ENCODE data around the gene FAM89B. TPM values are rescaled to one million over a fixed set of nuclear protein-coding genes. Genes with fewer than 3 reads are reported as not detected.
A peak's percentile ranks its signal among the peaks of the same experiment; 100 is the strongest.

The FAM89B gene
- total and polyA plus RNA-seq, 2 donors (not counting 1 experiment from before 2014, with no cell fraction given), result 17.5 to 18.2 TPM

DNA sequence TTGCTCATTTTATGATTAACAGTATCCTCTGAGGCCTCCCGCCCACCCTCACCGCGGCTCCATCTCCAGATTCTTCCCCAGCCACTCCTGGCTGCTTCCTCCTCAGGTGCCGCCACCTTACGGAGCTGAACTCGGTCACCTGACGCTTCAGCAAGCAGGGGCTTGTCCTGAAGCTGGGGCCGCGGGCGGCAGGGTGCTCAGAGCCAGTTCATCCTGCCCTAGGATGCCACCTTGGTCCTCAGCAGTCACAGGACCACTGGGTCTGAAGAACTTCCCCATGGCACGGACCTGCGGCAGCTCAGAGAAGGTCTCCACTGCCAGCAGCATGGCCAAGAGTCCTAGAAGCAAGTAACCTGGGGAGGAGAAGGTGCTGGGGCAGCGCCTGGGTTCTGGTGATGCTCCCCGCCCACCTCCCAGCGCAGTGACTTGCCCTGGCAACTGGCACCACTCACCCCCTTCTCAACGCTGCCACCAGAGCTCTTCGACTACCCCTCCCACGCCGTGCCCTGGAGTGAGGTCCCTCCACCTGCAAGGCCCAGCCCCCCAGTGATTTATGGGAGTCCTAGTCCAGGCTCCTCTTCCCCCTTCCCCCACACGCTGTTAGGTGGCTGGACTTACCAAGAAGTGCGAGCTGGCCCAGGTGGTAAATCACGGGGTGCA is 20.6 kb downstream of the FAM89B start:
- no peak overlapping the region for H3K4me3 ChIP-seq (replicated peaks in 1 of 4; ENCODE audit: control extremely low read depth in 1 of 4, insufficient read depth in 1 of 4, low read depth in 3 of 4, low read length in 4 of 4)
- H3K36me3 ChIP-seq (ENCODE audit: control insufficient read depth, insufficient read depth, low read length), result peaks cover 17% of the 10 kb centered on the region
- no peak overlapping the region for H2AFZ ChIP-seq (ENCODE audit: low read length)
- TF ChIP-seq EZH2 (IDR thresholded peaks at IDR 0.05; ENCODE audit: low read length, missing control alignments), result no peak
- TF ChIP-seq, protein P1, sequence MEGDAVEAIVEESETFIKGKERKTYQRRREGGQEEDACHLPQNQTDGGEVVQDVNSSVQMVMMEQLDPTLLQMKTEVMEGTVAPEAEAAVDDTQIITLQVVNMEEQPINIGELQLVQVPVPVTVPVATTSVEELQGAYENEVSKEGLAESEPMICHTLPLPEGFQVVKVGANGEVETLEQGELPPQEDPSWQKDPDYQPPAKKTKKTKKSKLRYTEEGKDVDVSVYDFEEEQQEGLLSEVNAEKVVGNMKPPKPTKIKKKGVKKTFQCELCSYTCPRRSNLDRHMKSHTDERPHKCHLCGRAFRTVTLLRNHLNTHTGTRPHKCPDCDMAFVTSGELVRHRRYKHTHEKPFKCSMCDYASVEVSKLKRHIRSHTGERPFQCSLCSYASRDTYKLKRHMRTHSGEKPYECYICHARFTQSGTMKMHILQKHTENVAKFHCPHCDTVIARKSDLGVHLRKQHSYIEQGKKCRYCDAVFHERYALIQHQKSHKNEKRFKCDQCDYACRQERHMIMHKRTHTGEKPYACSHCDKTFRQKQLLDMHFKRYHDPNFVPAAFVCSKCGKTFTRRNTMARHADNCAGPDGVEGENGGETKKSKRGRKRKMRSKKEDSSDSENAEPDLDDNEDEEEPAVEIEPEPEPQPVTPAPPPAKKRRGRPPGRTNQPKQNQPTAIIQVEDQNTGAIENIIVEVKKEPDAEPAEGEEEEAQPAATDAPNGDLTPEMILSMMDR (conservative IDR thresholded peaks at IDR 0.05 in 1 of 2, IDR thresholded peaks at IDR 0.05 in 1 of 2; ENCODE audit: low read depth in 1 of 2, low read length in 2 of 2), result no peak
- no peak for DNase-seq (ENCODE audit: low read depth in 2 of 2)
- H3K4me2 ChIP-seq (ENCODE audit: extremely low read depth, insufficient read depth, low read length), result no peak overlapping the region
- H3K9me3 ChIP-seq (ENCODE audit: control insufficient read depth, insufficient read depth, low read depth, low read length), result no peaks in the 10 kb centered on the region
- H4K20me1 ChIP-seq (ENCODE audit: control insufficient read depth, extremely low read depth, insufficient read depth, low read length), result no peaks in the 10 kb centered on the region
- H3K4me1 ChIP-seq (ENCODE audit: control insufficient read depth, extremely low read depth, insufficient read depth, low read length), result peaks cover 4% of the 10 kb centered on the region
- H3K27ac ChIP-seq (ENCODE audit: insufficient read depth, low read length), result no peak overlapping the region
- no peaks in the 10 kb centered on the region for H3K27me3 ChIP-seq (ENCODE audit: control insufficient read depth, insufficient read depth, low read length)
- no peaks in the 10 kb centered on the region for H3K79me2 ChIP-seq (ENCODE audit: control insufficient read depth, insufficient read depth, low read length)
- H3K9ac ChIP-seq (ENCODE audit: insufficient read depth, low read length), result no peak overlapping the region

DNA sequence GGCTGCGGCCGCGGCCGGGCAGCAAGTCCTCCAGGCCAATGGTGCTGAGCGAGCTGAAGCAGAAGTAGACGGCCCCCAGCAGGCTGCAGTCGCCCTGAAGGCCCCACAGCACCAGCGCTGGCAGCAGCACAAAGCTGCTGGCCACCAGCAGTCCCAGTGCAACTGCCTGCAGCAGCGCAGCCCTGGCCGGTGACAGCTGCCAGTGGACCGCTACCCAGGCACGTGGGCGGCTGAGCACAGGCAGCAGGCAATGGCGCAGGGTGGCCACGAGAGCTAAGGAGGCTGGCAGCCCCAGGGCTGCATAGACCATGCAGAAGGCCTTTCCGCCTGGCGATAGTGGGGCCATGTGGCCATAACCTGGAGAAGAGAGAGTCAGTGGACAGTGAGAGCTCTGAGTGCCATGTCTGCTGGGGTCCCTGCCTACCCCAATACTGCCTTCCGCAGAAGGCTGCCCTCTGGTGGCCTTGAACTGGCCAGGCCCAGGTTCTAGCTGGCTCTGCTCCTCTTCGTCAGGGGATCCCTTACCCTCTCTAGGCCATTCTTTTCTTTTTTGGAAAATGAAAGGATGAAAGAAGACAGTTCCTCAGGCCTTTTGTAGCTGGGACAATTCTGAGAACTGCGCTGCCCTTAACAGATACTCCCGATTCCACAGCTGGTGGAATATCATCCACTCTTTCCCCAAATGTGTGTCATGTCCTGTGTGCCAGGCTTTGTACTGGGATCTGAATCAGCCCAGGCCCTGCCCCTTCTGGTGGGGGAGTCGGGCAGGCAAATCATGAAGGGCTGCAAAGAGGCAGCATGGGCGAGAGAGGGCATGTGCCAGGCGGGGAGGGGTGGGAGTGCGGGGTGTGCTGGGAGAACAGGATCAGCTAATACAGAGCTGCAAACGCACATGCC is 21.4 kb downstream of the FAM89B start:
- peak; percentile 27 to 28 for DNase-seq (ENCODE audit: low read depth in 2 of 2)
- Histone ChIP-seq H3K4me3 (replicated peaks in 1 of 4; ENCODE audit: control extremely low read depth in 1 of 4, insufficient read depth in 1 of 4, low read depth in 3 of 4, low read length in 4 of 4) (no peak overlapping the region), H2AFZ (ENCODE audit: low read length) (no peak overlapping the region), H3K36me3 (ENCODE audit: control insufficient read depth, insufficient read depth, low read length) (peaks cover 24% of the 10 kb centered on the region), H3K27ac (ENCODE audit: insufficient read depth, low read length) (no peak overlapping the region), H3K79me2 (ENCODE audit: control insufficient read depth, insufficient read depth, low read length) (no peaks in the 10 kb centered on the region), H3K27me3 (ENCODE audit: control insufficient read depth, insufficient read depth, low read length) (no peaks in the 10 kb centered on the region), H4K20me1 (ENCODE audit: control insufficient read depth, extremely low read depth, insufficient read depth, low read length) (no peaks in the 10 kb centered on the region), H3K4me1 (ENCODE audit: control insufficient read depth, extremely low read depth, insufficient read depth, low read length) (no peaks in the 10 kb centered on the region), H3K9me3 (ENCODE audit: control insufficient read depth, insufficient read depth, low read depth, low read length) (no peaks in the 10 kb centered on the region), H3K4me2 (ENCODE audit: extremely low read depth, insufficient read depth, low read length) (no peak overlapping the region), H3K9ac (ENCODE audit: insufficient read depth, low read length) (no peak overlapping the region)
- TF ChIP-seq EZH2 (IDR thresholded peaks at IDR 0.05; ENCODE audit: low read length, missing control alignments), result no peak
- TF ChIP-seq, protein P1 (conservative IDR thresholded peaks at IDR 0.05 in 1 of 2, IDR thresholded peaks at IDR 0.05 in 1 of 2; ENCODE audit: low read depth in 1 of 2, low read length in 2 of 2), result peak; percentile 56 to 76

DNA sequence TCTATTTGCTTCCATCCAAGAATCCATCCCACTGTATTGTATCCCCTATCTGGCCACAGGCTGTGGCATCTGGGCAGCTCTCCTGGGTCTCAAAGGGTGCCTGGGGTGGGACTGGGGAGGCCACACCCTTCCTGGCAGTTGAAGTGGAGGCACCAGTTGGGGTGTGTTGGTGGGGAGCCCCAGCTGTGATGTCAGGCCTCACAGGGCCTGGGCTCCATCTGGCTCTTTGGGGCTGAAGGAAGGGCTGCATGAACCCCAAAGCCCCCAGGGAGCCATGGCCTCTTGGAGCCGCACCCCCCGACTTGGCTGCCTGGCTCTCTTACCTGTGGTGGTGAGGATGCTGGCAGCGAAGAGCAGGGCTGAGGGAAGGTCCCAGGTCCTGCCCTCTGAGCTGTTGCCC is 22.8 kb downstream of the FAM89B start:
- Histone ChIP-seq H3K9me3 (ENCODE audit: control insufficient read depth, insufficient read depth, low read depth, low read length) (no peaks in the 10 kb centered on the region), H3K36me3 (ENCODE audit: control insufficient read depth, insufficient read depth, low read length) (peaks cover 20% of the 10 kb centered on the region), H3K27me3 (ENCODE audit: control insufficient read depth, insufficient read depth, low read length) (no peaks in the 10 kb centered on the region), H3K27ac (ENCODE audit: insufficient read depth, low read length) (no peak overlapping the region), H3K79me2 (ENCODE audit: control insufficient read depth, insufficient read depth, low read length) (no peaks in the 10 kb centered on the region), H4K20me1 (ENCODE audit: control insufficient read depth, extremely low read depth, insufficient read depth, low read length) (no peaks in the 10 kb centered on the region), H3K4me1 (ENCODE audit: control insufficient read depth, extremely low read depth, insufficient read depth, low read length) (no peaks in the 10 kb centered on the region), H3K9ac (ENCODE audit: insufficient read depth, low read length) (no peak overlapping the region), H3K4me2 (ENCODE audit: extremely low read depth, insufficient read depth, low read length) (no peak overlapping the region), H2AFZ (ENCODE audit: low read length) (no peak overlapping the region), H3K4me3 (replicated peaks in 1 of 4; ENCODE audit: control extremely low read depth in 1 of 4, insufficient read depth in 1 of 4, low read depth in 3 of 4, low read length in 4 of 4) (no peak overlapping the region)
- TF ChIP-seq, protein P1 (conservative IDR thresholded peaks at IDR 0.05 in 1 of 2, IDR thresholded peaks at IDR 0.05 in 1 of 2; ENCODE audit: low read depth in 1 of 2, low read length in 2 of 2), result no peak
- no peak for TF ChIP-seq EZH2 (IDR thresholded peaks at IDR 0.05; ENCODE audit: low read length, missing control alignments)
- no peak for DNase-seq (ENCODE audit: low read depth in 2 of 2)

Measured in fibroblast of lung (primary cell).